Measurements from ENCODE around the gene CYGB.

The CYGB gene

GRCh38 chr17:76550712-76551615, 13.5 kb upstream of the CYGB start:
- no peak overlapping the region for H3K4me3 ChIP-seq (ENCODE audit: low read depth, low read length)

- H3K4me3 ChIP-seq (ENCODE audit: low read depth, low read length) = no peak overlapping the region
Observed at GRCh38 chr17:76549539-76549938, 12.0 kb upstream of the CYGB start.

- no peak overlapping the region for H3K4me3 ChIP-seq (ENCODE audit: low read depth, low read length)
Observed at GRCh38 chr17:76549215-76549518, 11.7 kb upstream of the CYGB start.

- no peak overlapping the region for H3K4me3 ChIP-seq (ENCODE audit: low read depth, low read length)
Observed at GRCh38 chr17:76548378-76549214, 11.1 kb upstream of the CYGB start.

- no peak overlapping the region for H3K4me3 ChIP-seq (ENCODE audit: low read depth, low read length)
Observed at GRCh38 chr17:76547642-76548202, 10.2 kb upstream of the CYGB start.

- no peak overlapping the region for H3K4me3 ChIP-seq (ENCODE audit: low read depth, low read length)
Observed at GRCh38 chr17:76547183-76547641, 9.7 kb upstream of the CYGB start.

GRCh38 chr17:76546556-76547182, 9.2 kb upstream of the CYGB start:
- no peak overlapping the region for H3K4me3 ChIP-seq (ENCODE audit: low read depth, low read length)

- H3K4me3 ChIP-seq (ENCODE audit: low read depth, low read length) = no peak overlapping the region
Observed at GRCh38 chr17:76545918-76546555, 8.5 kb upstream of the CYGB start.

GRCh38 chr17:76544546-76545365, 7.2 kb upstream of the CYGB start:
- no peak overlapping the region for H3K4me3 ChIP-seq (ENCODE audit: low read depth, low read length)

GRCh38 chr17:76543826-76544545, 6.5 kb upstream of the CYGB start:
- no peak overlapping the region for H3K4me3 ChIP-seq (ENCODE audit: low read depth, low read length)

GRCh38 chr17:76543482-76543825, 5.9 kb upstream of the CYGB start:
- H3K4me3 ChIP-seq (ENCODE audit: low read depth, low read length) = no peak overlapping the region

- no peak overlapping the region for H3K4me3 ChIP-seq (ENCODE audit: low read depth, low read length)
Observed at GRCh38 chr17:76542984-76543383, 5.5 kb upstream of the CYGB start.

- H3K4me3 ChIP-seq (ENCODE audit: low read depth, low read length) = no peak overlapping the region
Observed at GRCh38 chr17:76542566-76542971, 5.1 kb upstream of the CYGB start.

- H3K4me3 ChIP-seq (ENCODE audit: low read depth, low read length) = no peak overlapping the region
Observed at GRCh38 chr17:76541739-76542454, 4.4 kb upstream of the CYGB start.

GRCh38 chr17:76540381-76541300, 3.1 kb upstream of the CYGB start:
- H3K4me3 ChIP-seq (ENCODE audit: low read depth, low read length) = peak overlapping the region; percentile 27

- peak within 1 kb of the TSS; percentile 27 for H3K4me3 ChIP-seq (ENCODE audit: low read depth, low read length)
Observed at GRCh38 chr17:76539631-76540271, 2.2 kb upstream of the CYGB start, which contains the start of gene PRCD. Gene PRCD, plus strand, starts transcription at chr17:76540044. Its CDS starts 98 bp downstream, at chr17:76540142.

All from iPS-11a (cell line).